GM10248 (cell line): ENCODE data around the gene SPPL3.

ENCODE experiments used
- CTCF ChIA-PET: fragments of 300-600 bp; sonication (Branson Sonifier 250); formaldehyde crosslinking; extraction: SDS; loops from one replicate; lab custom pipeline; 2021; ENCODE audit warnings: antibody characterized with exemption; lab: Yijun Ruan, JAX
- POLR2A ChIA-PET: fragments of 350-650 bp; sonication (Branson Sonifier 250); formaldehyde crosslinking; extraction: SDS; loops from one replicate; lab custom pipeline; 2020; ENCODE audit warnings: antibody characterized with exemption; lab: Yijun Ruan, JAX
- DNase-seq: peaks from one replicate; pipeline ENCODE4 v3.0.0; 2012; ENCODE audit errors: extremely low spot score
- CTCF ChIP-seq: IDR thresholded peaks from 2 replicates; pipeline ENCODE4 v1.5.1; 2012; ENCODE audit warnings: mild to moderate bottlenecking, low read depth; ENCODE audit errors: extremely low read depth, missing control alignments, control extremely low read depth

Gene SPPL3

GRCh38 chr12:120725659-120726509 lies 178.3 kb downstream of the SPPL3 start, which contains the start of gene ACADS:
Gene ACADS, plus strand, starts transcription at chr12:120725826. Its CDS starts 60 bp downstream, at chr12:120725886.
- POLR2A ChIA-PET = no interaction called here
- peak; percentile 99 for DNase-seq
- CTCF ChIA-PET = interaction anchor here (0.6 to 1.5 kb wide), 11 partner anchors 10 to 246 kb away, joined by 3 to 7 read pairs (median 3); no protein-coding TSS in a partner anchor
- TF ChIP-seq CTCF = no peak

GRCh38 chr12:120725151-120725658 lies 179.0 kb downstream of the SPPL3 start:
- TF ChIP-seq CTCF = no peak
- no peak for DNase-seq
- POLR2A ChIA-PET = no interaction called here
- CTCF ChIA-PET = interaction anchor here (0.6 to 1.5 kb wide), 11 partner anchors 9 to 246 kb away, joined by 3 to 7 read pairs (median 3); no protein-coding TSS in a partner anchor

GRCh38 chr12:120724720-120725119 lies 179.4 kb downstream of the SPPL3 start:
- ChIA-PET CTCF (interaction anchor here (0.7 to 1.5 kb wide), 7 partner anchors 9 to 247 kb away, joined by 3 to 7 read pairs (median 4); no protein-coding TSS in a partner anchor), POLR2A (no interaction called here)
- no peak for TF ChIP-seq CTCF

GRCh38 chr12:120722784-120723183 lies 181.4 kb downstream of the SPPL3 start:
- TF ChIP-seq CTCF = no peak
- ChIA-PET POLR2A (no interaction called here), CTCF (interaction anchor here (0.8 to 1.1 kb wide), 2 partner anchors 74 to 249 kb away, joined by 3 read pairs; no protein-coding TSS in a partner anchor)
- no peak for DNase-seq

More at GRCh38 chr12:120724720-120725119, 179.4 kb downstream of the SPPL3 start:
- DNase-seq = no peak

- DNase-seq = no peak
- POLR2A ChIA-PET = no interaction called here
- CTCF ChIA-PET = interaction anchor here (0.8 to 1.1 kb wide), 2 partner anchors 73 to 250 kb away, joined by 3 read pairs; no protein-coding TSS in a partner anchor
- no peak for TF ChIP-seq CTCF
Measured at GRCh38 chr12:120721866-120722265, 182.3 kb downstream of the SPPL3 start.
